DMS79 (cell line): ENCODE measurements around the gene GNA12.
"Not testable (repeated sequence)": the region's sequence is repeated elsewhere in the genome, so short reads cannot be mapped to it uniquely, and the experiment has no call there.

Experiments used
- DNase-seq: peaks from one replicate; lab custom pipeline; 2025; lab: John Stamatoyannopoulos, UW

The GNA12 gene

DNA sequence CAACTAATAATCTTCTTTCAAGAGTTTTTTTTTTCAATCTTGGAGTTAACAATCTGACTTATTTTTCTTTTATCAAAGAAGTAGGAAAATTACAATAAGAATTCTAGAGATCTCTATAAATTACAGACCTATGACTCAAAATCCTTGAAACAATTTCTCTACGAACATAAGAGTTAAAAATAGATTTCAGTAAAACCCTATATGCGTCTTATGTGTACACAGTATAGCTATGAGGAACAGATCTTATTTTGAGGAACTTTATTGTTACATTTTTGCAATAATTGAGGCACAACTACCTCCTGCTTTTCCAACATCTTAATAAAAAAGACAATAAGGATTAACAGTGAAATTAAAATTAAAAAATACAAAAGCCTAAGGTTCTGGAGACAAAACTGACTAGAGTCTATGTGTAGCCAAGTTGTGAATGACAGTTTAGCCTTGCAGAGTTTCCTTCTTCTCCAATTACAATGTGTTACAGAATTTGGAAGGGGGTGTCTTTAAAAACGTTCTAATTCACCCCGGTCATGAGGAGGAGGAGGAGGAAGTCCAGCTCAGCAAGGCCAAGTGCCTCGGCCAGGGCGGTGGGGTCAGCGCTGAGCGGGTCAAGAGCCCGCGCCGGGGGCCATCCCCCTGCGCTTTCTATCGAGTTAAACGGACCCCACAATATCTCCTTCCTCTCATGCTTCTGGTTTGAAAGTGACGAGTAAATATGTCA, 115.6 kb downstream of the GNA12 start:
- no peak for DNase-seq

DNA sequence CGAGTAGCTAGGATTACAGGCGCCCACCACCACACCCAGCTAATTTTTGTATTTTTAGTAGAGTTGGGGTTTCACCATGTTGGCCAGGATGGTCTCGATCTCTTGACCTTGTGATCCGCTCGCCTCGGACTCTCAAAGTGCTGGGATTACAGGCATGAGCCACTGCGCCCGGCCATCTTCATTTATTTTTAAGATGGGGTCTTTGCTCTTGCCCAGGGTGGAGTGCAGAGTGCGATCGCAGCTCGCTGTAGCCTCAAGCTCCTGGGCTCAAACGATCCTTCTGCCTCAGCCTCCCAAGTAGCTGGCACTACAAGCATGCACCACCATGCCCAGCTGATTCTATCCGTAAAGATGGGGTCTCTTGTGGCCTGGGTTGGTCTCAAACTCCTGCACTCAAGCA, 116.9 kb downstream of the GNA12 start:
- not testable (repeated sequence) for DNase-seq

DNA sequence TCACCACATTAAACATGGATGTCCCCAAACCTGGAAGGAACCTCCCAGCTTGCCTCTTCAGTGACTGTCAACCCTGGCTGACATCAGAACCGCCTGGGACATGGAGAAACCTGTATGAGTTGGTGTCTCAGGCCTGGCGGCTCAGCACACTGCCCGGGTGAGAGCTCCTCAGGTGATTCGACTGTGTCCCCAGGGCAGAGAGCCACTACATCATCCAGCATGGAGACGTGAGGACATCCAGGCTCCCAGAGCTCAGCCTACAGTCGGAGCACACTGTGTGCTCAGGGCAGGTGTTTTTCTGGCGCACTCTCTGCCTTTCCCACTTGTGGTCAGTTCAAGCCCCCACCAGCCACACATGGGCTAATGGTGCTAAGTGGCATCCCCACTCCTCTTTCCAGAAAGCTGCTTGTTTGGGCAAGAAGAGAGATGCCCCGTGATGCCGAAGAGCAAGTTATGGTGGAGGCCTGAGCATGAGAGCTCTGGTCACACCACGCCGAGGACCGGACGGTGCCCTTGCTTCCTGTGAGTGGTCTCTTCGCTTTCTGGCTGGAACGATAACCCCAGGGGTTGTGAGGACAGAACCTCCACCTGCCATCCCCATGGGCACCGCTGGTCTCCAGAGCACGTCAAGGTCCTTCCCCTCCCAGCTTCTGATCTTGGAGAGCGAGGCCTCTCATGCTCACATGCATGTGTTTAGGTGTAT, 117.6 kb downstream of the GNA12 start:
- no peak for DNase-seq

DNA sequence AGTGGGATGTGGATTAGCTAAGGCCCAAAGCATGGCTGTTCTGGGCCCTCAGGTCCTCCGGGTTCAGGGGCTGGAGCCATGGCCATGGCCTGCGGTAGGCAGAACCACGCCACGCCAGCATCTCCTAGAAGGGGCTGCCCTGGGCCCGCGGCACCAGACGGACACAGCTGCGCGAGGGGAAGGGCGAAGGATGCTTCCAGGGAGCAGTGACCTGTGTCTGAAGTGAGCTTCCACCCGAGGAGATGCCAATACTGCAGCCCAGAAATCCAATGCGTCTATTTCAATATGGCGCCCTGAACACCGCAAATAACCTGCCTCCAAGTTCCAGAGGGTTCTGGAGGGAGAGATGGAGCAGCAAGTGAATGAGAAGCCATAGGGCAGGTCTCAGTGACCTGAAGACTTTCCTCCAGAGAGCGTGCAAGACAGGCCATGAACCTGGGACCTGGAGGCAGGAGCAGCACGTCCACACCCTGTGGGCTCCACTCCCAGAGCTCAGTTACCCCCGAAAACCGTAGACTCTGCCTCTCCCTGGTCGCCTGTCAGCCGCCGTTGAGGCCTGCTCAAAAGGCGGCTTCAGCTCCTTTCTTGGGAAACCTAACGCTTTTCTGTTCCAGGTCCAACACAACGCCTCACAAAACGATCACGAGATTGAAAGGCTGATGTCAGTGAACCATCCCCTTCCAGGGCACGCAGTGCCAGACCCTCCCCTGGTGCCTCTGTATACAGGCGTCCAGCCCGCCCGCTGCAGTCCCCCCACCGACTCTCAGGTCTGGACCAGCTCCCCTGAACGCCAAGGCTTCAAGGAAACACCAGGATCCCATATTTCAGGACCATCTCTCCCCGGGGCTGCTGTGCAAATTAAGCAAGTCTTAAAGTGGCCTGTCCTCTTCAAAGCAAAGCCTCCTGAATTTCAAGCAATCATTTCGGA, 118.7 kb downstream of the GNA12 start:
- no peak for DNase-seq

DNA sequence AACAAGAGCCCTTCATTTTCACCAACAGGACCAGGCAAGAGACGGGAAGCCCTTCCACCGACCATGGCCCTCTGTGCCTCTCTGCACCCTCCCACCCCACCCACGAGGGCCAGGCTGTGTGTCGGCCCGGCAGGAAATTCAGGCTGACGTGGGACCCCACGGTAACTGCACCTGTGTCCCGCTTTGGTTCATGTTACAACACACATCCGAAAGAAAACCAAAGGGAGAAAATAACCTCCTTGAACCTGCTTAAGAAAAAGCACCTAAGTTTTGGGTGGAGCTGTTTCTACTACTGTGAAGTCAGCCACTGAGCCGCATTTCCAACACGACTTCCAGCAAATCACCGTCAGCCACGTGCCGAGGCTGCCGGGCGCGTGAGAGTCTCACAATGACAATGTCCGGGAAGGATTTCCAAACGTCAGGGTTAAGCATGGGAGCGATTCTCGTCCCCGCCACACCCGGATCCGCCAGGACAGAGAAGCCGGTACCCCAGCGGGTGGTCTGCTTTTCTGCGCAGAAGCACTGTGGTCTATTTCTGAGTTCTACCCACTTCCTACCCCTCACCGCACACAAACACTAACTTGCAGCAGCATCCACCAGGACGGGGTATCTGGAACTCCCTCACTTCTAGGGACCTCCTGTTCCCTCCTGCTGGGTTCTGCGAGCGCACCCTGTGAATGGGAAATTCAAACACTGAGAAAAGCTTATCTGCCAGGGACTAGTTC, 119.5 kb downstream of the GNA12 start:
- DNase-seq, result no peak

DNA sequence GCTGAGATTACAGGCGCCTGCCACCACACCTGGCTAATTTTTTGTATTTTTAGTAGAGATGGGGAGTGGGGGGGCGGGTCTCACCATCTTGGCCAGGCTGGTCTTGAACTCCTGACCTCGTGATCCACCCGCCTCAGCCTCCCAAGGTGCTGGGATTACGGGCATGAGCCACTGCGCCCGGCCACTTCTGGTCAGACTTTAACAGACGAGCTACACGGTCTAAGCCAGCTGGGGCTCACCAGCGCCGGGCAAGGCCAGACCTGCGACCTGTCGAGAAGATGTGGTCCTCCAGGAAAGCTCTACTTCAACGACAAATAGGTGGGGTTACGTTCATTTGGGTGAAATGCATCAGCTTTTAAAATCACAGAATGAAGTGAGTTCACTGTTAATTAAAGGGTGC, 120.1 kb downstream of the GNA12 start:
- DNase-seq, result not testable (repeated sequence)

DNA sequence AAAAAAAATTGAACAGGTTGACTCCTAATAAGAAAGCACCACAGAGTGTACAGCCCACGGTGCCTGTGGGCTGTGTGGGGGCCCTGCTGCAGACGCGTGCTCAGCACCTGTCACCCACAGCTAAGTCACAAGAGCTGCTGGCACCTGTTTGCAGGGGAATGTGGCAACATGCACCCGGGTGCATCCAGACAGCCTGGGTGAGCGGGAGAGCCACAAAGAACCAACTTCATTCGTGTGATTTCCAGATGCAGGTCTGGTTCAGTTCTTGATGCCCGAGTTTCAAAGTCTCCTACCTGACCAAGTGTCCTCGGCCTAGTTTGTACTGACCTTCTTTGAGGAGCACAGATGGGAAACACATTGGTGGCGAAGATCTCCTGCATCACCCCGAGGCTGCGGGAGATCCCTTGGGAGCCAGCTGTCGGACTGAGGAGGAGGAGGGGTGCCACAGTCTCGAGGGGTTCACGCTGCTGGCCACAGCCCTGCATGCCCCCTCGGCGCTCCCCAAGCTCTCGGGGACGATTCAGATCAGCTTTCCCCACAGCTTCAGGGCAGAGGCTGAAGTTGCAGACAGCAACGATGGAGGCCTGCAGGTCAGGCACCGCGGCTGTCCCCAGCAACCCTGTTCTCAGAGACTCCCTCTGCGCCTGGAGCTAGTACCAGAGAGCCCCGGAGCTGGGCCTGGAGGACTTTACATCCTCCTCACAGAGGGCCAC, 120.8 kb downstream of the GNA12 start:
- DNase-seq, result no peak

DNA sequence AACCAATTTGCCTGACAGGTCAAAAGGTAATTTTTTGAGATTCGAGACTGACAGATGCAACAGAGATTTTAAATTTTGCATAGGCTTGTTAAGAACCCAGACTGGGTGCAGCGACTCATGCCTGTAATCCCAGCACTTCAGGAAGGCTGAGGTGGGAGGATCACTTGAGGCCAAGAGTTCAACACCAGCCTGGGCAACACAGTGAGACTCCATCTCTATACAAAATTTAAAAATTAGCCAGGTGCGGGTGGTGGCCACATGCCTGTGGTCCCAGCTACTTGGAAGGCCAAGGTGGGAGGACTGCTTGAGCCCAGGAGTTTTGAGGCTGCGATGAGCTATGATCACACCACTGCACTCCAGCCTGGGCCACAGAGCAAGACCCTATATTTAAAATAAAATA, 121.5 kb downstream of the GNA12 start:
- DNase-seq, result no peak

DNA sequence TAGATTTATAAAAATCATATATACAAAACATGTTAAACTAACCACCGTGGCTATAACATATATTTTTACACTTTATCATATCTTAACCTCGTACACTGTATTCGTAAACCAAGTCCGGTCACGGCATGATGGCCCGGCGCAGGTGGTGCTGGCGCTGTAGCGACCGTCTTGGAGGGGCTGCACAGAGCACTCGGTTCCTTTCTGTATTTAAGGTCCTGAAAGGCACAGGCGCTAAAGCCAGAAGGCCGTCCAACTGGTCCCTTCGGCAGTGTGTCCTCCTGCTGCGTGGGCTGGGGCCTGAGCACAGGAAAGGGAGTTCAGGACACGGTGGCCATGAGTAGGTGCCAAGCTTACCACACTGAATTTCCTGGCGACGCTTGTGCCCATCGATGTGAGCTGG, 122.3 kb downstream of the GNA12 start:
- DNase-seq, result no peak

DNA sequence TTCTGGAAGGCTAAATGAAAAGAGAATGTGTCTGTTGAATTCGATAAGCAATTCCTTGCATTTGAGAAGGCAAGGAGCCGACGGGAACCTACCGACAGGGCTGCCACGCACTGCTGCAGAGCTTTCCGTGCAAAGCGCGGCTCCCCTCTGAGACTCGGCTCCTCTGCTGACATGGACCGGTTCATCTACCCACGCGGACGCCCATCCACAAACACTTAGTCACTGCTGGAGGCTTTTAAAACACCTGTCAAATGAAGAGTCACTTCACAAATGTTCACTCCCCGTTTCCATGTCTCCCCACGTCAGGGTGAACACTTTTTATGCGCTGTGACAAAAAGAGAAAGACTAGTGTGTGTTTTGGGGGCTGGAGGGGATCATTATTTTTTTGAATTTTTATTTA, 124.1 kb downstream of the GNA12 start:
- DNase-seq, result peak; percentile 53

DNA sequence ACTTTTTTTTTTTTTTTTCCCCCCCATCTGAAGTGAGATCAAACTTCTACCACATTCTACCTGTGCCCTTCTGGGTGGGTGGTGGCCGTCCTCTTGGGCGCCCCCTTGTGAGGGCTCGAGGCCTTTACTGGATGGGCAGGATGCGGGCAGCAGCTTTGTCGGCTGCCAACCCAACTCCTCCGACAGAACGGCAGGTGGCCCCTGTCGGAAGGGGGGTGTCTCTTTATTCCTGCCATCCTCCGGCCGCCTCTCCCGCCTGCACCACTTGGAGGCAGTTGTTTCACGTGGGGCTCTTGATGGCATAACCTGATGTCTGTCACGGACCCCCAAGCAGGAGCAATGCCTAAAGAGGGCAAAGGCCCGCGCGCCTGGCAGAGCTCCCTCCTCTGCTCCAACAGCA, 125.1 kb downstream of the GNA12 start:
- peak; percentile 12 for DNase-seq

DNA sequence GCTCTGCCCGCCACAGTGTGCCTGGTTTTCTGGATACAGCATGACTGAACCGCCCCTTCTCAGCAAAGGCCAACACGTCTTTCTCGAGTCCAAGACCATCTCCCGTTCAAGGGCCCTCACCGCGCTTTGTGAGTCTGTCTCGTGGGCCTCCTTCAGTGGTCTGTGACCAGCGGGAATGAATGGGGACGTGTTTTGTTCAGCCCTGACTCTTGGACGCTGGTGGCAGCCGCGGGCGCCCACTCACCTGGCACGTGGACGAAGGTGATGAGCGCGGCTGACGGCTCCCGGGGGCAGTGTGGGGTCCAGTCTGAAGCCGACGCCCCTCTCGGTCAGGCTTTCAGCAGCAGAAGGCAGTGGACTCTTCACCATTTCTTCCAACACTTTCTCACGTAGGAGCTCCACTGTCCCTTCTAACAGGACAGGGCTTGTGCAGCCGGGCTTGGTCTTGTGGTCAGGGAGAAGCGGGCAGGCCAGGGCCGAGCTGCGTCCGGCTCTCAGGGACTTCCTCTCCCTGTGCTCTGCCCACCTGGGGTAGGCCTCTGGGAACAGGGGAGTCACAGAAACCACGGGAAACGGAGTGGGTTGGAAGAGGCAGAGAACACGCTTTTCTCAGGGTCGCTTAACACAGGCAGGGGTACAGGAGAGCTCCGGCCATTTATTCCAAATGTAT, 125.7 kb downstream of the GNA12 start:
- DNase-seq, result no peak

DNA sequence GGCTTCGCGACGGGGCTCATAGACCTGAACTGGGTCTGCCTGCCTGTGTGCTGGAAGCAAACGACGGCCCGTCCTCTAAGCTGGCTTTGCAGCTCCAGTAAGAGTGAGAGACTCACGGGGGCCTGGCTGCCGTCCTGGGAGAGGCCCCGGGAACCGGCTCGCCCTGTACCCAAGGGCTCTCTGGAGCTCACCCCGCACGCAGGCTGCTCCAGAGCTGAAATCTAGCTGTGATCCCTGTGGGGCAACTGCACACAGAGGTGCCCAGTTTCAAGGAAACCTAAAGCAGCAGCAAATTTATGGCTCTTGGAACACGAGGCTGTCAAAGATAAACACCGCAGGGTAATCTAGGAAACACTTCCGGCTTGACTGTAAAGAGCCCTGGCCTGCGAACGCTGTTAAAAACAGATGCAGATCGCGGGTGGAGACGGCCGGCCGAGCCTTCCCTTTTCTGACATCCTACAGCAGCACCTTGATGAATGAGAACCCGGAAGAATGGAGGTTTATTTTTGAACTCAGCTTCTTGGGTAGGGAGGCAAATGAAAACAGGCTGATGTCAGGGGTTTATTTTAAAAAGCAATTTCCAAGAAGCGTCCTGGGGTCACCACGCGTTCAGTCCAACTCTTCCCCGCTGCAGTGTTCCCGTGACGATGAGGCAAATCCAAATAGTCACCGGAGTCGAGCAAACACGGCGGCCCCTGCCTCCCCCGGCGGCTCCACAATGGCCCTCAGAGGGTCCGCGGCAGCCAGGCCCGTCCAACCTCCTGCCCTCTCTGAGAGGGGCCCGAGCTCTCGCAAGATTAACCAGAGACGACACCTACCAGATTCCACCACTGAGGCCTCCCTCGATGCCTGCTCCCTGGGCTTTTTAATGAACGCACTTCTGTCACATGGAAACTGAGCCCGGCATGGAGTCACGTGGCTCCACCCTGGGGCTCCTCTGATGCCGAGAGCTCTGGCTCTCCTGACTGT, 126.5 kb downstream of the GNA12 start:
- peak; percentile 13 for DNase-seq

DNA sequence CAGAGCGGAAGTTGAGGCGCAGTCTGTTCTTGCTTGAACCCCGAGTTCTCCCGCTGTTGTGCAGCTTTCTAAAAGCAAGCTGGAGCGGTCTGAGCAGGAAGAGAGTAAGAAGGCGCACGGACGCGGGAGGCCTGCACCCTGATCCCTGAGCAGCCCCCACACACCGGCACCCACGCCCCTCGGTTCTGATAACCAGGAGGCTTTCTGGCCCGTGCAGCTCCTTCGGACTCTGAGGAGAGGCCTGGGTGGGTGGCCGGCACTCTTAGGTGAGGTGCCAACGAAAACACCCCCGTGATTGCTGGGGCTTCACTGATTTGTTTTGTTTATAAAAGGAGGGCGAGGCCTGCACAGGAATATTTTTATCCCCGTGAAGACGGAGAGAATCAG, 127.2 kb downstream of the GNA12 start:
- DNase-seq, result no peak

DNA sequence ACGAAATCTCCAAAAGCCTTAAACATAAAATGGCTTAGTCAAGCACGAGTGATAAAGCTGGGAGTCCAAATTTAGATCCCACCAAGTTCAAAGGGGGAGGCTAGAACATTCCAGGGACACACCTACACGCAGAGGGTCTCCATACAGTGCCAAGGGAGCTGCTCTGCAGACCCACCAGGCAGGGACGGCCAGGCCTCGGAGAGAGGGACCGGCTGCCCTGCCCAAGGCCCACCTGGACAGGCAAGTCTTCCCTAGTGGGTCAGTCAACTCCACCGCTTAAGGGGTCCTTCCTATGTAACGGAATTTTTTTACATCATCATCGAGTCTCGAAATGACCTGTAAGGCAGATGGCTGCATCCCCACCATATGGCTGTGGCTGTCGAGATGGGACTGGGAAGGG, 127.6 kb downstream of the GNA12 start:
- no peak for DNase-seq

DNA sequence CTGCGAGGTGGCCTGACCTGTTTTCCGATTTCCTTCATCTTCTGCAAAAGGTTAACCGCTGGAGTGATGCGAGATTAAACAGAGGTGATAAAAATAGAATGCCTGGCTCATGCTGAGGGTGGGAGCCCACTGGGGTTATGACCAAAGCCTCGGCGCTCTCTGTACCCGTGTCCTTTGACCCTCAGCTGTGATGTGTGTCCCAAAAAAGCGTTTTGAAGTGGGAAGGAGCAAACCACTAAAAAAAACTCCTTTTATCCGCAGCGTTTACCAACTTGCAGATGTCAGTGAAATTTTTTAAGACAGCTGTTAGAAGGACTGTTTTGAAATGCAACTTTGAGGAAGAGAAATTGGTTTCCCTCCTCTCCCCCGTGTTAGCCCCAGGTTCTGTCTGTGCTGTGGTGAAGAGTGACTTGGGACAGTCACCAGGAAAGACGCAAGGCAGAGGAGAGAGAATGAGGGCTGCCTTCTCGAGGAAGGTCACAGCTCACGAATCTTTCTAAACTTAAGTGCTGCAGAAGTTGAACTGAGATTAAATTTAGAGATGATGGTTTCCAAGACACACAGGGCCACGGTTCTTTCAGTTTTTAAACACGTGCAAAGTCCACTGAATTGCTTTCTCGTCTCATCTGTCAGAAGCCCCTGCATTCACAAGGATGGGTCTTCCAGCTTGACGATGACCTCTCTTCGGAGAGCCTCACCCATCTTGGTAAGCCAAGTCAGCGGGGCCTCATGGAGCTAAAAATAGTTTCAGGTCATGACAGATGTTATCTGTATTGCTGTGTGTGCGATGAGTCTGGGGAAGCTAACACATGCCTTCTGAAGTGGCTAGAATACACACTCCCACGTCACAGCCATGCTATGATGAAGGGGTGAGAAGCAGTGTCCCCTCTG, 128.5 kb downstream of the GNA12 start:
- no peak for DNase-seq

DNA sequence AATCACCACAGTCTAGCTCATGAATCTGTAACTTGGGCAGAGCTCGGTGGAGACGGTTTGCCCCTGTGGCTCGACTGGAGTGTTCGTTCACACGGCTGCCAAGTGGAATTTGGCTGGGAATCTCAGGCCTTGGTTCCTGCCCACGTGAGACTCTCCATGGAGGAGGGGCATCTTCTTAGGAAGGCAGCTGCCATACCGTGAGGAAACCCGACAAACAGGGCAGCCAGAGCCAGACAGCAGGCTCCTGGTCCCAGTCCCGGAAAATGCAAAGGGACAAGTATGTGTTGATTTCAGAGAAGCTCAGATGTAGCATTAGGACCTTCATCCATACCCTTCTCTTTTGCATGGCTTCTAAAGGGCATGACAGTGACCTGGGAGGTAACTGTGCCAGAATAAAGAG, 129.5 kb downstream of the GNA12 start:
- no peak for DNase-seq

DNA sequence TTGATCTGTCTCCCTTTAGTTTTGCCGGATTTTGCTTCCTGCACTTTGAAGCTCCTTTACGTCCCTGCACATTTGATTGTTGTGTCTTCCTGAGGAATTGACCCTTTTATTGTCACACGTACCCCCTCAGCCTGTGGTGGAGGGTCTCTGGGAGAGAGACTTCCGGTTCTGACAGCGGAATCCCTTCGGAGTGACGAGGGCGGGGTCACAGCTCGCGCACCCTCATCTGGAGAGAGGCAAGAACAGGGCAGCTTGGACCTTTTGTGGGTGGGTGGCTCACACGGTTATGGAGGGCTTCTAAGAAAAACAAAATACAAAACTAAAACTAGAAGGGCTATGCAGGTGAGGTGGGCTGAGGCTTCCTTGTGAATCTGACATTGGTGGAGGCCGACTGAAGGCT, 130.1 kb downstream of the GNA12 start:
- no peak for DNase-seq

DNA sequence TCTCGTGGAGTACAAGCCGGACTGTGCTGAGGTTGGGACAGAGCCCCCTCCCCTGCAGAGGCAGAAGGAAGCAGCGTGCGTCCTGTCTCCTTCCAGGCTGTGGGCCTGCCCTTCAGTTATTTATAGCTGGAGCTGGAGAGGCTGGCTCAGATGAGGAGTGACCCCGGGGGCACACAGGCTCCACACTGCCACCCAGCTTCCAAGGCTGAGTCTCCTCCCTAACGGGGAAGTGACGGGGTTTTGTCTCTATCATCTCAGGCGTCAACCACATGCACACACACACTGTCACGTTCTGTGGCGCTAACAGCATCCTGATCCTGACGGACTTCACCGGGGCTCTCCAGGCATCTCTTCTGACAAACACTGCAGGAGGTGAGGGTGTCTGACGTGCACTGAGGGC, 130.7 kb downstream of the GNA12 start:
- no peak for DNase-seq
